ENCODE data around the gene B4GALT1.
"Not testable (repeated sequence)": the region's sequence is repeated elsewhere in the genome, so short reads cannot be mapped to it uniquely, and the experiment has no call there.

B4GALT1 gene

DNA sequence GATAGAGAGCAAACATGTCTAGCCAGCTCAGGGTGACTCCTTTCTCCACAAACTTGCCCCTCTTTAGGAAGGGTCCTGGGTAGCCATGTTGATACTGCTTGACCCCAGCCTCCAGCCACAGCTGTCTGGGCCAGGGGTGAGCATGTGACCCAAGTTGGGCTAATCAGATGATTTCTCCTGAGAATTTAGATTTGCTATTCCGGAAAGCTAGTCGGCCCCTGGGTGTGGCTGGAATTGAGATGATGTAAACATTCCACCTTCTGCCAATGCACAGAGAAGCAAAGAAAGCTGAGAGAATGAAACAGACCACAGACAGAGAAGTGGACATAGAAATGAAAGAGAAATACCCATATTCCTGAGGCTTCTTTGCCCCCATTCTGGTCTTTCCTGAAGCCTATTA is 17.8 kb upstream of the B4GALT1 start:
- no peak for DNase-seq (ENCODE audit: low spot score)

DNA sequence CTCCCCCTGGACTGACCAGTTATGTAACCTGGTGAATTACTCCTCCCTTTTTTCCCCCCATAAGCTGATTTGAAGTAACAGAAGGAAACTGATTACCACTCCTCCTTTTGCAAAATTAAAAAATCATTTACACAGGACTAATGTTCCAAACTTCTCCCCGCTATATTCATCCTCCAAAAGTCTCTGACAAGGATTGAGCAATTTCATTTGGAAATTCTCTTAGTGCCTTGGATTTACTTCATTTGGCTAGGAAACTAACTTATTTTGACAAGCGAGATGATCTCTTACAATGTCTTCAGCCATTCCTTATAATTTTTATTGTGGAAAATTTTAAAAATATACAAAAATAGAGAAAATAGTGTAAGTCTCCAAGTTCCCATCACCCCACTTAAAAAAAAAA is 15.4 kb upstream of the B4GALT1 start:
- no peak for DNase-seq (ENCODE audit: low spot score)

DNA sequence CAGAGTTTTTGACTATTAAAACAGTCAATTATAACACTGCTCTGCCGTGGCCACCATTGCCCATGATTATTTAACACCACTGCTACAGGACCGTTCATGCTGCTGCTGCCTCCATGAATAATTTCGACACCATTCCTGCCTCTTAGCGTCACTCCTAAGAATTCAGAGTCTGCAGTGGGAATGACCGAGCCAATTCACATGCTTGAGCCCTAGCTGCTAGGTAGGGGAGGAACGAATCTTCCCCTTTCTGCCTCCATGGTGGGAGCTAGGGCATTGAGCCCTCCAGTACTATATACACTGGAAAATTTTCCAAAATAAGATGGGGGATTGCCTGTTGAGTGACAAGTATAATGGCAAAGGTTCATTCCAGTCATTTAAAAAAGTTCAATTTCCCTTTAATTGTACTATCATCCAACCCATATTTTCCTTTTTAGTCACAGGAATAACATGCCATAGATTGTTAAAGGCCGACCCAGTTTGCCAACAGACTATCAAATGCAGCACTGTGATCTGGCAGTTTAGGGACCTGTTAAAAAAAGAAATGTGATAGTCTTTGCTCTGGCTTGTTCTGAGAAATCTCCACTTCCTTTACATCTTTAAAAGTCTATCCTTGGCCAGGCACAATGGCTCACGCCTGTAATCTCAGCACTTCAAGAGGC is 13.5 kb upstream of the B4GALT1 start:
- DNase-seq (ENCODE audit: low spot score): peak; percentile 67

DNA sequence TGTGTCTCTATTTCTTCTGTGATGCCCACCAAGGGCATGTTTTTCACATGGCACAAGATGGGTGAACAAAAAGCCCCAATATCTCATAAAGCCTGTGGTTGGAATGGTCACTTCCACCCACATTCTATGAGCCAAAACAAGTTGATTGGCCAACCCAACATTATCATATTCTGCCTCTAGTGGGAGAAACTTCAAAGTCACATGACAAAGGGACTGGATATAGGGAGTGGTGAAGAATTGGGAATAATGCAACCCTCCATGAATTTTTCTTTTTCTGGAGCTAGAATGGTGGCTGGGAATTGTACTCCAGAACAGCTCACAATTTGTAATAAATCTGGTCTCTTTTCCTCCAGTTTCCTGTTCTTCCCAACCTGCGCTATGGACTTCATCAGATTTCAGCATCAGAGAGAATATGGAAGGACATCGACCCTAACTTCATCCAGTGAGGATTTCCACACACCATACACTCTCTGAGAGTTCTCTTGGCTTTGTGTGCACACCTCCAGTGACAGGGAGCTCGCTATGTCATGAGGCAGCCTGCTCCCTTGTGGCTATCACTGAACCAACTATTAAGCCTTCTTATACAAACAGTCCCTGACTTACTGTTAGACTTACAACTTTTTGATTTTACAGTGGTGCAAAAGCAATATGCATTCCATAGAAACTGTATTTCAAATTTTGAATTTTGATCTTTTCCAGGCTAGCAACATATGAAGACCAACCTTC is 12.0 kb upstream of the B4GALT1 start:
- DNase-seq (ENCODE audit: low spot score): no peak

DNA sequence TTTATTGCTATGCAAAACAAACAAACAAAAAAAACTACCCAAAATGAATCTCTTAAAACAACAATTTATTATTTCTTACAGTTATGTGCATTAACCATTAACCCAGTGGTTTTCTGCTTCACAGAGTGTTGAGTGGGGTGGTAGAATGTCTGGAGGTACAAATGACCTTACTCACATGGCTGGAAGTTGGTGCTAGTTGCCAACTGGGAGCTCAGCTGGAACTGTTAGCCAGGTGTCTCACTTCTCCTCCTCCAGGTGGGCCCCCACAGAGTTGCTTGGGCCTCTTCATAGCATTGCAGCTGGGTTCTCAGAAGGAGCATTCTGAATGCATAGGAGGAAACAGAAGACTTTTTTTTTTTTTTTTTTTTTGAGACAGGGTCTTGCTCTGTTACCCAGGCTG is 10.5 kb upstream of the B4GALT1 start:
- no peak for DNase-seq (ENCODE audit: low spot score)

DNA sequence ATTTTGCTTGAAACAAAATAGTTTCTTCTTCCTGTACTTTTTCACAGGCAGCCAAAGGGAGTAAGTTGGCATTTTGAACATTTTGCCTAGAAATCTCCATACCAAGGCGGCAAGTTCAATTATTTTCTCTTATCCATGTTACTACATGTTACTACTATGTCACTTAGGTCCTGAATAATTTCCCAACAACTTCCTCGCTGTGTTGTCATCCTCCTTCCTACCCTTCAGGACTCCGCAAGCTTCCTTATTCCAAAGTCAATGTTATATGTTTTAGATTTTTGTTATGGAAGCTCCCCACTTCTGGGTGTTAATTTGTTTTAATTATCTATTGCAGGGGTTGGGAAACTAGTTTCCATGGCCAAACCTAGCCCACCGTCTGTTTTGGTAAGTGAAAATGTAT is 9.9 kb upstream of the B4GALT1 start:
- no peak for DNase-seq (ENCODE audit: low spot score)

DNA sequence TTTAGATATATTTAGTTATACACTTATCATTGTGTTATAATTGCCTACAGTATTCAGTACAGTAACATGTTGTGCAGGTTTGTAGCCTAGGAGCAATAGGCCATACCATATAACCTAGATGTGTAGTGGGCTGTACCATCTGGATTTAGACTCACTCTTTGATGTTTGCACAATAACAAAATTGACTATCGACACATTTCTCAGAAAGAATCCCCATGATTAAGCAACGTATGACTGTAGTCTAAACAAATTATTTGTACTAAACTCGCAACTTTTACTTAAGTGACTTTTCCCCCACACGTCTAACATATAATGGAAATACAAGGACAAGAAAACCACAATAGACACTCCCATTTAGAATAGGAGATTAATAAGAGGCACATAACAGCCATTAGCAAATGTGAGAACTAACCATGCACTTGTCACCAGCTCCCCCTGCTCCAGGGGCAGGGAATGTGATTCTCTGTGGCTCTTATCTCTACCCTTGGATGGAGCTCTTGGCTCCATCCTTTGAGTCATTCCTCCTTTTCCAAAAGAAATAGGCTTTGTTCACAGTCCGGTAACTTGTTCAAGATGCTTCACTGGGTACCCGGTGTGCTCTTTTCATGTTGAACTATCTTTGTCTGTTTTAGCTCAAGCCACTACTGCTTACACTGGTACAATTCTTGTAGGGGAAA is 8.7 kb upstream of the B4GALT1 start:
- no peak for DNase-seq (ENCODE audit: low spot score)

DNA sequence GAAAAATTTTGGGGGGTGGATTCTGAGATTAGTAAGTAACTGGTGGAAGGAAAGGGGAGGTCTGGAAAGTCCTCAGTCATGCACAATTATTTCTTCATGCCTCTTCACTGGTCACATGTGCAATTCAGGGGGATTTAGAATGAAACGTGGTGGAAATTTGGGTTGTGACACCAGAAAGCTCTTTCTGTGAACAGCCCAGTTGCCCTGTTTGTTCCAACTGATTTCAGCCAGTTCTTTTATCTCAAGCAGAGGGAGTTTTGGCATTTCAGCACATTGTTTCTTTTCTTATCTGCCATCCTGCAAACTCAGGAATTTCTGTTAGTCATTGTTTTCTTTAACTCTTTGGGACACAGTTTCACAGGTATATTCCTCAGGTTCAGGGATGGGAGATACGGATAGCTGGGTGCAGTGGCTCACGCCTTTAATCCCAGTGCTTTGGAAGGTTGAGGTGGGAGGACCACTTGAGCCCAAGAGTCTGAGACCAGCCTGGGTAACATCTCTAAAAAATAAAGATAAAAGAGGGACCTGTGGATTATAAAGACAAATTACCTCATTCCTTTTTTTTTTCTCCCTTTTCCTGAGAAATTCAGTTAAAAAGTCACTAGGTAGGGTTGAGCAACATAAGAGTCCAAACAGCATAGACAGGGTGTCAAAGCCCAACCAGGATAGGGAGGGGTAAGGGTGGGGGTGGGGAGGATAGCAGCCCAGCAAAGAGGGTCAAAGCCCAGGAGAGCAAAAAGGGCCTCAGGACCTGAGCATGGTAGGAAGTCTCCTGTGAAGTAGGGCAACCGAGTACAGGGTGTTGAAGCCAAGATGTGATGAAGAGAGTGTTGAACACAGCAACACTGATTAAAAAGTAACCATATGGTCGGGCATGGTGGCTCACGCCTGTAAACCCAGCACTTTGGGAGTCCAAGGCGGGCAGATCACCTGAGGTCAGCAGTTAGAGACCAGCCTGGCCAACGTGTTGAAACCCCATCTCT is 5.4 kb upstream of the B4GALT1 start:
- DNase-seq (ENCODE audit: low spot score): no peak

DNA sequence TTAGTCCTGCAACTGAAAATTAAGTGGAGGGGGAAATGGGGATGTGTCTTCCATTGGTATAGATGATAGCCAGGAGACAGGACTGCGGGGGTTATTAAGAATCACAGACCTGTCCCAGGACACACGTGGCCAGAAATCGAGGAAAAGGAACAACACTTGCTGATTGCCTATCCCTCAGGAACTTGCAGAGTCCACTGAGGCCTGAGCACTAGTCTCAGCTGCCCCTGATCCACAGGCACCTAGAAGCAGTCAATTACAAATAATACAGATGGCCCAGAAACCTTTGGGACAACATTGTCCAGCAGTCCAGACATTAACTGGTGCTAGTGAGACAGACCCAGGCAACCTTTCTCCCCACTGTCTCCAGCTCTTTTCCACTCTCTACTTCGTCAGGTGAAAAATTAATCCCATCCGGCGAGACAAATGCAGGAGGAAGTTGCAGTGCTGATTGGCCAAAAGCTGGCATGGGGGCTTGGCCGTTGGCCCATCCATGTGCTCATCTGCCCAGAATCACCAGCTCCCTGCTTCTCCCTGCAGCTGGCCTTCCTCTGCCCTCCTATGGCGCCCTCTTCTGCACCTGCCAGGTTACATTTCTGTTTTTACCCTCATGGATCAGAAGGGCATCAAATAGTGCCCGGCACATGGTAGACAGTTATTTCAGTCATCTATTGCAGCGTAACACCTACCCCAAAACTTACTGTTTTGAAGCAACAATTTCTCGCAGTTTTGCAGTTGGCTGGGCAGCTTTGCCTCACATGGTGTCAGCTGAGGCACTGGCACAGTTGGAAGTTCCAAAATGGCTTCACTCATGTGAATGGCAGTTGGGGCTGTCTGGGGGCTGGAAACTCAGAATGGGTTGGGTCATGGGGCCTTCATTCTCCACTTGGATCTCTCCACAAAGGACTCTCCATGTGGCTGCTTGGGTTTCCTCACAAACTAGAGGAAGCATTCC is 3.6 kb upstream of the B4GALT1 start:
- no peak for DNase-seq (ENCODE audit: low spot score)

DNA sequence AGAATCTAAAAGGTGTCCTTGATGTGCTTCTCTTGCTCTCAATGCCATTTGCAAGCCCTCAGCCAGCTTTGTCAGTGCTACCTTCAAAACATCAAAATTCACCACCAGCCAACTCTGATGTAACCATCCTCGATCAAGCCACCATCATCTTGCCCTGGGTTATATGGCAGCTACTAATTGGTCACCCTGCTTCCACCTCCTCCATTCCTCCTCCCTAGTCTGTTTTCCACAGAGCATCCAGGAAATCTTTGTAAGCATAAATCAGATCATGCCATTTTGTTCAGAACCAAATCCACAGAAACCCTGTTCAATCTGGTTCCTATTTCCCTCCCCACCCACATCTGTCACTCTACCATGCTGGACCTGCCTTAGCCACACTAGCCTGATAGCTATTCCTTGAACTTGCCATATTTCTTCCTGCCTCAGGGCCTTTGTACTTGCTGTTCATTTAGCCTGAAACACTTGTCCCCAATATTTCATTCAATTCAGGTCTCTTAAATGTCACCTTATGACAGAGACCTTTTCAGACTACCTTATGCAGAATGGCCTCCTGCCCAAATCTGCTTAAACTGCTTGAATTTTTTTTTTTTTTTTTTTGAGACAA is 1.9 kb upstream of the B4GALT1 start:
- DNase-seq (ENCODE audit: low spot score): no peak

DNA sequence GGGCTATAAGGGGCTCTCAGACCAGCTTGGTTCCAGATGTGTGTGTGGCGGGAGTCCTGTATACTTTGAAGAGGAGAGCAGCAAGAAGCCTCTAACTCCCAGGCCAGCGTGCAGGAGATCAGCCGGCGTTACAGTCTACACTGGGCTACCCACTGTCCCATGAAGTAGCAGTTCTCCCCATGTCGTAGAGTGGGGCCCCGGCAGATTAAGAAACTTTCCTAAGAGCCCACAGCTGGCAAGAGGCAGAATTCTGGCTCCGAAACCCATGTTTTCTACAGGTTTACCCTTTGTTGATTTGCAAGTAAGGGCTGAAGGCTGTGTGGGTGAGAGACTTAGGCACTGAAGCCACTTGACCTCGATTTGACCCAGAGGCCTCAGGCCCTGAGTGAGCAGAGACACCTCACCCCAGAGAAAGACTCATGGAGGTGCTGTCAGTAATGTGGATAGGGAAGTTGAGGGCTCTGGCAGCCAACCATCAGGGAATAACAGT is 881 bp upstream of the B4GALT1 start:
- no peak for DNase-seq (ENCODE audit: low spot score)

DNA sequence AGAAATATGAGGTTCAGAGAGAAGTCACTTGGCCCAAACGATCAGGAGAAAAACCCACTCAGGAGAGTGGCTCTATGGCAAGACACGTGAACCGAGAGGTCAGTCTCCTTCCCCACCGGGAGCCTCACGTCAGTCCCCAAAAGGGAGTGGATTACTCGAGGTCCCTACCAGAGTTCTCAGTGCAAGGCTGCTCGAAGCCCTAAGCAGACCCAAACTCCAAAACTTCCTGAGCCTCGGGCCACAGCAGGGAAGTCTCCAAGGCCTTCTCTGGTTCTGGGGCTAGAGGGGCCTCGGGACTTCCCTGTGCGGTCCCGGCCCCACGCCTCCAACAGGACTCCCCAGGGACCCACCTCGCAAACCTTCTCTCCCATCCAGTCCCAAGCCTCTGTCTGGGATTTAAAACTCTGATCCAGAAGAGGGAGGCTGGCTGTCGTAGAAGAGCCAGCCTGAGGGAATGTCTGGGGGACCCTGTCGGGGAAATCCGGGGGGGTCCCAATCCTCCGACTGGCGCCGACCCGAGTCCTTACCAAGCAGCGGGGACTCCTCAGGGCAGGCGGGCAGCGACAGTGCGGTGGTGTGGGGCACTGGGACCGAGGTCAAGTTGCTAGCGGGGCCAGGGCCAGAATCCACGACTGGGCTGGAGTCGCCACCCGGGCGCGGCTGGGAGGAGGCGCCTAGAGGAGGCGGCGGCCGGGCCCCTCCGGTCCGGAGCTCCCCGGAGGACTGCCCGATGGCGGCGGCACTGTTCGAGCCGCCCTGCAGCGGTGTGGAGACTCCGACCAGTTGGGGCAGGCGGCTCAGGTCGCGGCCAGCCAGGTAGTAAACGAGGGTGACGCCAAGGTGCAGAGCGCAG is 679 bp downstream of the B4GALT1 start:
- DNase-seq (ENCODE audit: low spot score): peak; percentile 62

DNA sequence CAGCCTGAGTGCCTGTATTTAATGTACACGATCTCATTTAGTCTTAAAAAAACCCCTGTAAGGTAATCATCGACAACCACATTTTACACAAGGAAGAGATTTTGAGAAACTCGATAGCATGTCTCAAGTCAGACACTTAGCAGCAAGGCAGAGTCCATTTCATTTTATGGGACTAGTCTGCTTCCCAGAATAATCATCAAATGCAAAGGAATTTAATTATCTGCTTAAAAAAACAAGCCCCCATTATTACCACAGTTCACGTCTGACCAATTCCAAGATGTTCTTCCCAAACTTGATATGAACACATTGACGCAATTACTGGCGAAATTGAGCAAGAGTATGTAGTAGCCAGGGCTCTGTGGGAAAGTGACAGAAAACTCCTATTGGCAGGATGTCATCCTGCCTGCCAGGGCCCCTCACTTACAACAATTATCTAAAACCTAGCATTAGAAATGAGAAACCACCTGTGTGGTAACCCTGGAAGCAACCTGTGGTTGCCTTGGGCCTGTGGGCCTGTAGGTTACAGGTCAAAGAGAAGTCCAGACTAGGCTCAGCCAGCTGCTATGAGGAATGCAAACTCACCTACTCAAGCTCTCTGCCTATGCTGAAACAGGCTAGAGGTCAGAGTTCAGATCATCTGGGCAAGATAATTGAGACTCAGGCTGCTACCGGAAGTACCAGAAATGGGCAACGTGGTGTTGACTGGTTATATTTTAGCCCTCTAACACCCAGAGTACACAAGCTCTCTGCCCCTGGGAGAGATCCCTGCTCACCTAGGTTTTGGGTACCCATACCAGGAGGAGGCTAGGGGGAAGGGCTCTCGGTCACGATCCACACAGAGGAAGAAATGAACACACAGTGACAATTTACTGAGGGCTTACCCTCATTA is 1.6 kb downstream of the B4GALT1 start:
- no peak for DNase-seq (ENCODE audit: low spot score)

DNA sequence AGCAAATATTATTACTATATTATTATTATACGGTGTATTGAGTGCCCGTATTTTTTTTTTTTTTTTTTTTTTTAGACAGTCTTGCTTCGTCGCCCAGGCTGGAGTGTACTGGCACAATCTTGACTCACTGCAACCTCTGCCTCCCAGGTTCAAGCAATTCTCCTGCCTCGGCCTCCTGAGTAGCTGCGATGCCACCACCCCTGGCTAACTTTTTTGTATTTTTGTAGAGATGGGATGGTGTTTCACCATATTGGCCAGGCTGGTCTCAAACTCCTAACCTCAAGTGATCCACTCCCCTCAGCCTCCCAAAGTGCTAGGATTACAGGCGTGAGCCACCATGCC is 2.2 kb downstream of the B4GALT1 start:
- not testable (repeated sequence) for DNase-seq (ENCODE audit: low spot score)

DNA sequence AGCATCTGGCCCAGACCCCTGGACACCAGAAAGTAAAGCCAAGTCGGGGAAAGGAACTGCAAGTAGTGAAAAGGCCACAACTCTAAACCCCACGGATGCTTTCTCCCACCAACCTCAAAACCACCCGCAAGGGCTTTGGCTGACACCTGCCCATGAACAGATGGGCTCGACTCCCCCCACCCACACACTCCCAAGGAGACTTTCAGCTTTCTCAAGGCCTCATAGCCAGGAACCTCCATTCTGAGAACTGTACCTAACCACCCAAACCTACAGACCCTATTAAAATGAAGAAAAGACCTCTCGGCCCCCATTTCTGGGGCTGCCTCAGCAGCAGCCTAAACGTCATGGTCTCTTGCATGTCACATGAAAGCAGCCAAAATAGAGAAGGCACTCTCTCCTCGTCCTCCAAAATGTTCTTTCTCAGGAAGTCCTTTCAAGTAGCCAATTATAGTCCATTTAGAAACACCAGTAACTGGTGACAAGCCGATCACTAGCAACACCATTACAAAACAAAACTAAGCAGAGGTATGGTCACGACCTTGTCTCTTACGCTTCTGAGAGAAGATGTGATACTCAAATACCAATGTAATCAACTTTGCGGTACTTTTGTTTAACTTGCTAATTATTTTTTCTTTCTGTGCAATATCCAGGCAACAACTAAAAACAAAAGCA is 2.9 kb downstream of the B4GALT1 start:
- DNase-seq (ENCODE audit: low spot score): no peak

DNA sequence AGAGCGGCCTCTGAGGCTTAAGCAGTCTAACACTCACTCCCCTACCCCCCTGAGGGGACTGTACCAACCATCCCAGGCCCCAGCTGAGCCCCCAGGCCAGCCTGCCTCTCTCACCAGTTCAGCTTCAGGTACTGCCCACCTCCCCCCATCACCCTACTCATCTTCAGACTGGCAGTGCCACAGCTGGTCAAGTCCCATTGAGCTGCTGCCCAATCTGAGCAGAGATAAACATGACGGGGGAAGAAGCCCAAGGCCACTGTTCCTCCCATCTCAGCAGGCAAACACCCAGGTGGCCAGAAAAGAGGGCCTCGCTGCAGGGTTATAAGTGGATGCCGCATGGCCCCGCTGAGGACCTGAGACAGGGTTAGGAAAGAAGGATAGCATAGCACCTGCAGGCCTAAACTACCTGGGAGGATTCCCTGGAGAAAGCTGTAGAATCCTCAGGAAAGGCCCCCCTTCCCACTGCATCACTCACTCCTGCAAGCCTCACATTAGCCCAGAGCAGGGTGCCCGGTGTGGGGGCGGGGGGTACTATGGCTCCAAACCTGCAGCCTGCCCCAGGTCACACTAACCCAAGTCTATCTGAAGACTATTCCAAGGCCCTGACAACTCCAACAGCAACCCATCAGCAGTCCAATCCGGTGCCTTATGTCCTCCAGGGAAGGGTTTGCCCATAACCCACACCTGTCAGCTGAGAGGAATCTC is 3.6 kb downstream of the B4GALT1 start:
- DNase-seq (ENCODE audit: low spot score): no peak

DNA sequence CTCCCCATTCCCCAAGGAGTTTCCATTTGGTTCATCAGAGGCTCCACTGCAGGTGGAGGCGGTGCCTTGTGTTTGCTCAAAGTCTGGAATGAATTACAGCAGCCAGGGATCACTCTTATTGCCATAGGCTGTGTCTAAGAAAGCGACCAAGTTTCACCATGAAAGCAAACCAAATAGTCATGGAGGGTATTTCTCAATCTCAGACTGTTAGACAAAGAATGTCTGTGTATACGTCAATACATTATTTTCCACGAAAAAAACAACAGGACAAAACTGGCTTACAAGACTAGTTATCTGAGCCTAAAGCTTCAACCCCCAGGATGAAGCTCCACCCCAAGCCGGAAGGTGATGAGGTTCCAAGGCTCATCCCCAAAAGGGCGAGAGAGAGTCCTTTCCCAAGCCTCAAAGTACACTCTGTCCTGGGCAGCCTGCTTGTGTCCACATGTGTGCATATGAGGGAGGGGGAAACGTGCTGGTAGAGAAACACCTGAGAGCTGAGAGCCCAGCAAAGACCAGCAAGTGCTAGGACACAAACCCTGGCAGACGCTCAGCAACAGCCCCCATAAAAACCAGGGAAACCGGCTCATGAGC is 4.3 kb downstream of the B4GALT1 start:
- no peak for DNase-seq (ENCODE audit: low spot score)
